Left lung (tissue), 10 donors: Measurements from ENCODE around the gene PAPPA. TPM values are rescaled to one million over a fixed set of nuclear protein-coding genes. Genes with fewer than 3 reads are reported as not detected.

Experiments used
- ATAC-seq: fragments of 200-7000 bp; cut with Tn5 transposase; one replicate; pipeline ENCODE4 v1.9.1; 2020; ENCODE audit warnings: moderate library complexity
- DNase-seq, 4 donors: peaks; one replicate each; pipeline ENCODE4 v3.0.0-alpha.2; 2013 to 2020
- H3K27ac ChIP-seq, 2 donors: fragments of 200-600 bp; sonication (generic) in 1 of 2; one replicate each; pipeline versions ENCODE4 v1.5.0 to v1.8.0; 2020 to 2021
- H3K27me3 ChIP-seq, 2 donors: fragments of 200-600 bp; sonication (generic) in 1 of 2; one replicate each; pipeline versions ENCODE4 v1.5.0 to v1.8.0; 2020 to 2021
- H3K36me3 ChIP-seq, 2 donors: fragments of 200-600 bp; sonication (generic) in 1 of 2; one replicate each; pipeline versions ENCODE4 v1.5.0 to v1.8.0; 2020 to 2021
- H3K4me1 ChIP-seq, 2 donors: fragments of 200-600 bp; one replicate each; pipeline ENCODE4 v1.8.0; 2021
- H3K4me3 ChIP-seq, 2 donors: fragments of 200-600 bp; sonication (generic) in 1 of 2; one replicate each; pipeline versions ENCODE4 v1.5.0 to v1.8.0; 2020 to 2021; ENCODE audit warnings: mild to moderate bottlenecking in 1 of 2
- H3K9me3 ChIP-seq, 2 donors: fragments of 200-600 bp; sonication (generic) in 1 of 2; one replicate each; pipeline versions ENCODE4 v1.5.0 to v1.8.0; 2020 to 2021
- CTCF ChIP-seq, 2 donors: fragments of 200-600 bp; sonication (generic) in 1 of 2; IDR thresholded peaks; one replicate each; pipeline versions ENCODE4 v1.5.0 to v1.8.0; 2021; ENCODE audit warnings: antibody characterized with exemption in 2 of 2
- intact Hi-C, 2 donors: fragments of 100-400 bp; cut with DNase I; formaldehyde crosslinking; loops; one replicate each; pipeline versions ENCODE4 v1.11.2 to v1.14.2; 2022
- polyA plus RNA-seq, 6 donors: library from polyadenylated mRNA; unstranded; fragments of 120-200 nt; gene quantifications; one replicate each; pipeline ENCODE4 v1.2.1, GENCODE V29; 2013; ENCODE audit not compliant: insufficient read length in 6 of 6
- total RNA-seq, 2 donors: library from RNA; stranded (reverse); fragmentation: NEBNext Ultra II Directional; extraction: Animal tissue kit (Norgen Biotek cat#: 25700); gene quantifications; one replicate each; pipeline ENCODE4 v1.2.1, GENCODE V29; 2021
- donor health status: DM: no; HTN: yes; CAD: no.
- donor health status: DM: no; HTN: no; CAD: no.

Gene PAPPA
- total and polyA plus RNA-seq, 8 donors, result 1.1 to 9.8 (median 1.3) TPM

GRCh38 chr9:116209414-116210116, 56.0 kb downstream of the PAPPA start:
- Histone ChIP-seq H3K36me3 (no peaks in the 10 kb centered on the region), H3K27me3 (no peaks in the 10 kb centered on the region), H3K9me3 (no peaks in the 10 kb centered on the region), H3K27ac (no peak overlapping the region), H3K4me1 (no peaks in the 10 kb centered on the region), H3K4me3 (no peak overlapping the region)
- TF ChIP-seq CTCF (IDR thresholded peaks at IDR 0.05), result no peak
- DNase-seq (no peak), ATAC-seq (no peak)
- intact Hi-C loops, result no loop called here

DNA sequence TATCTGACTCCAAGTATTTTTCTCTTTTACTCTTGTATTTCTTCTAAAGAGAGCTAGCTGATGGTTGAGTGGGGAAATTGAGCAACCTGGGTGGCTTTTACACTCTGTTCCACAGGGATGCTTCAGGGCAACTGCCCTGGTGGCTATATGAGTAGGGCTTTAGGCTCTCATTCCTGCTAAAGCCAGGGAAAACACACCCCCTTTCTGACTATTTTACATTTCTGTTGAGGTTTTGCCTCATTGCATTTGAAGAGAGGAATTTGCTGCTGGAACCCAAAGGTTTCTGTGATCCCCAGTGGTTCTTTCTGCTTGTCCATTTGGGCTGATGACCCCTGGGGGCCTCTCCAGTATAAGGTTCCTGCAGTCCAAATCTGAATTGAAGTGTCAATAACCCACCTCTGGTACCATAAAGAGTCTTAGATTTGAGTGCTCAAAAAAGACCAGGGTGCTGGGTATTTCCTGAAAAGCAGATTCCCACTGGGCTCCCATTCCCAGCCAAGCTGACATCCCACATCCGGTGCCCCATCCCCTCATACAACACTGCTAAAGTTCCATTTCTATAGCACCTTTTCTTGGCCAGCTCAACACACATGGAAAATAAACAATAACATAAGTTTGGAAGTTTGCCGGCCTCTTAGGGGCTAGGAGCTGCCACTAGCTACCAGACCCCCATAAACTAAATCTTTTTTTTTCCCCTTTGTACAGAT, 59.5 kb downstream of the PAPPA start:
- H3K27me3 ChIP-seq, result no peaks in the 10 kb centered on the region
- no peaks in the 10 kb centered on the region for H3K4me1 ChIP-seq
- no peaks in the 10 kb centered on the region for H3K36me3 ChIP-seq
- DNase-seq (peak in 2 of 4 donors; percentile 40 to 60), ATAC-seq (no peak)
- intact Hi-C loops, result no loop called here
- no peaks in the 10 kb centered on the region for H3K9me3 ChIP-seq
- no peak overlapping the region for H3K27ac ChIP-seq
- no peak overlapping the region for H3K4me3 ChIP-seq
- no peak for TF ChIP-seq CTCF (IDR thresholded peaks at IDR 0.05)

DNA sequence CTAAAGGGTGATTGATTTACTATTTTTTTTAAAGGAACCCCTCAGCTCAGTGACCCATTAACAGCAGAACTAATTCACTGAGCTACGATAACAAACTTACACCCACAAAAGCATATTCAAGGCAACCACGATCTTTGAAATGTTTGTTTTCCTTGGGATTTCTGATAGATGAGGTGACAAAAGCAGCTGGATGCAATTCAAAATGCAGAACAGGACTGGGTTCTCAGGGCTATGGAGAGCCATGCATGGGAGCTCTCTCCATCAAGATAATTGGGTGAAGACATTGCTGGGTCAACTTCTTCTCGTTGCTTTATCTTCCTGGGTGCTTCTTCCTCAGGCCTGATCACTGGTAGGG, 60.1 kb downstream of the PAPPA start:
- no peaks in the 10 kb centered on the region for H3K4me1 ChIP-seq
- intact Hi-C loops, result no loop called here
- no peaks in the 10 kb centered on the region for H3K36me3 ChIP-seq
- ATAC-seq (no peak), DNase-seq (no peak)
- no peaks in the 10 kb centered on the region for H3K27me3 ChIP-seq
- H3K27ac ChIP-seq, result no peak overlapping the region
- H3K9me3 ChIP-seq, result no peaks in the 10 kb centered on the region
- TF ChIP-seq CTCF (IDR thresholded peaks at IDR 0.05), result no peak
- no peak overlapping the region for H3K4me3 ChIP-seq

GRCh38 chr9:116218399-116218798, 64.8 kb downstream of the PAPPA start:
- Histone ChIP-seq H3K4me3 (no peak overlapping the region), H3K27ac (no peak overlapping the region), H3K36me3 (no peaks in the 10 kb centered on the region), H3K4me1 (no peaks in the 10 kb centered on the region), H3K9me3 (no peaks in the 10 kb centered on the region), H3K27me3 (no peaks in the 10 kb centered on the region)
- ATAC-seq (no peak), DNase-seq (no peak)
- intact Hi-C loops, result no loop called here
- no peak for TF ChIP-seq CTCF (IDR thresholded peaks at IDR 0.05)

DNA sequence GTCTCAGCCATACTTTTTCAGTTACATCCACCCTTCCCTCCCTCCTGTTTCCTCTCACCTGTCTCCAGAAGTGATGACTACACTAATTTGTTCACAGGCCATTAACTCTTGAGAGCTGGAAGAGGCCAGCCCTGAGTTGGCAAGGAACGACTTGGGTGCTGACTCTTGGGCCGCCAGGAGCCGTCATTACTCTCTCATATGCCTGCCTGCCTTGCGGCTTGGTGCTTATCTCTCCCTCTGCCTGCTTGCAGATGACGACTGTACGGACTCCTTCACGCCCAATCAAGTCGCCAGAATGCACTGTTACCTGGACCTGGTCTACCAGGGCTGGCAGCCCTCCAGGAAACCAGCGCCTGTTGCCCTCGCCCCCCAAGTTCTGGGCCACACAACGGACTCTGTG, 66.1 kb downstream of the PAPPA start:
- Histone ChIP-seq H3K4me1 (no peaks in the 10 kb centered on the region), H3K9me3 (no peaks in the 10 kb centered on the region), H3K4me3 (no peak overlapping the region), H3K27me3 (no peaks in the 10 kb centered on the region), H3K36me3 (no peaks in the 10 kb centered on the region), H3K27ac (no peak overlapping the region)
- no peak for ATAC-seq
- no peak for TF ChIP-seq CTCF (IDR thresholded peaks at IDR 0.05)
- intact Hi-C loops, result no loop called here
- DNase-seq, result no peak
